ENCODE measurements around the gene RITA1.

RITA1 gene

DNA sequence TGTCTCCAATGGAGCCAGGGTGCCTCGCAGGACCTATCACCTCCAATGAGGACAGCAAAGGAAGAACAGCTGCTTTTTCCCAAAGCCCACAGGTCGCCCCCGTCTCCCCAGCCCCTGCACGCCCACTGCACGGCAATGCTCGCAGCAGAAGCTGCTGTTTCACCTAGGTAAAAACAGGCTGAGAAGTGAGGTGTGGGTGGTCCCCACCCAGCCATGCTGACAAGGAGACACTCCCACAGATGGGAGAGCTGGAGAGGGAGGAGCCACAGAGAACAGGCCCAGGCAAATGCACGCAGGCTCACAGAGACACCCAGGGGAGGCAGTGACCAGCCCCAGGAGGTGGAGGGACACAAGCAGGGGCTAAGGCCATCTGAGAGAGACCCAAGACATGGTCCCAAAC, 25.6 kb upstream of the RITA1 start:
- Mint-ChIP-seq H3K27ac (peak overlapping the region; percentile 64), H3K4me3 (no peak overlapping the region), H3K36me3 (peaks cover 42% of the 10 kb centered on the region), H3K4me1 (peaks cover 16% of the 10 kb centered on the region), H3K9me3 (no peaks in the 10 kb centered on the region), H3K27me3 (peaks cover 8% of the 10 kb centered on the region)
- CTCF ChIA-PET = interaction anchor here (0.7 to 1.1 kb wide), 2 partner anchors 167 to 168 kb away, joined by 4 to 6 read pairs; no protein-coding TSS in a partner anchor
- DNase-seq = no peak

DNA sequence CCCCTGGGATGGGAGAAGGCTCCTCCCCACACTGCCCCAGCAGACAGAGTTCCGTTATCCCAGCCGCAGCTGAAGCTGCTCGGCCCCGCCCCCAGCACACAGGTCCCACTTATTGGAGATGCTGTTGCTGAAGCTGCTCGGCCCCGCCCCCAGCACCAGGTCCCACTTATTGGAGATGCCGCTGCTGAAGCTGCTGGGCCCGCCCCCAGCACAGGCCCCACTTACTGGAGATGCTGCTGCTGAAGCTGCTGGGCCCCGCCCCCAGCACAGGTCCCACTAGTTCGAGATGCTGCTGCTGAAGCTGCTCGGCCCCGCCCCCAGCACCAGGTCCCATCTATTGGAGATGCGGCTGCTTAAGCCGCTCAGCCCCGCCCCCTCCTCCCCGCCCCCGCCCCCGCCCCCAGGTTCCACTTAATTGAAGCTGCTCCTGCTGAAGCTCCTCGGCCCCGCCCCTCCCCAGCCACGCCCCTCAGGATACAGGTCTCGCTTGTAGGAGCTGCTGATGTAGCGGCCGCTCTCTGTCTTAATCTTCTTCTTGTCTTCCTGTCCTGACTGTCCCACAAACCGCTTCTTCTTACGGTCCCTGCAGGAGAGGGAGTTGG, 24.0 kb upstream of the RITA1 start:
- H3K27ac Mint-ChIP-seq = no peak overlapping the region
- CTCF ChIA-PET = interaction anchor here (2.6 kb wide), 1 partner anchor 13 kb away, joined by 11 read pairs; no protein-coding TSS in a partner anchor
- H3K27me3 Mint-ChIP-seq = no peaks in the 10 kb centered on the region
- H3K9me3 Mint-ChIP-seq = no peaks in the 10 kb centered on the region
- no peak for DNase-seq
- H3K4me1 Mint-ChIP-seq = peaks cover 7% of the 10 kb centered on the region
- no peak overlapping the region for H3K4me3 Mint-ChIP-seq
- H3K36me3 Mint-ChIP-seq = peaks cover 47% of the 10 kb centered on the region

DNA sequence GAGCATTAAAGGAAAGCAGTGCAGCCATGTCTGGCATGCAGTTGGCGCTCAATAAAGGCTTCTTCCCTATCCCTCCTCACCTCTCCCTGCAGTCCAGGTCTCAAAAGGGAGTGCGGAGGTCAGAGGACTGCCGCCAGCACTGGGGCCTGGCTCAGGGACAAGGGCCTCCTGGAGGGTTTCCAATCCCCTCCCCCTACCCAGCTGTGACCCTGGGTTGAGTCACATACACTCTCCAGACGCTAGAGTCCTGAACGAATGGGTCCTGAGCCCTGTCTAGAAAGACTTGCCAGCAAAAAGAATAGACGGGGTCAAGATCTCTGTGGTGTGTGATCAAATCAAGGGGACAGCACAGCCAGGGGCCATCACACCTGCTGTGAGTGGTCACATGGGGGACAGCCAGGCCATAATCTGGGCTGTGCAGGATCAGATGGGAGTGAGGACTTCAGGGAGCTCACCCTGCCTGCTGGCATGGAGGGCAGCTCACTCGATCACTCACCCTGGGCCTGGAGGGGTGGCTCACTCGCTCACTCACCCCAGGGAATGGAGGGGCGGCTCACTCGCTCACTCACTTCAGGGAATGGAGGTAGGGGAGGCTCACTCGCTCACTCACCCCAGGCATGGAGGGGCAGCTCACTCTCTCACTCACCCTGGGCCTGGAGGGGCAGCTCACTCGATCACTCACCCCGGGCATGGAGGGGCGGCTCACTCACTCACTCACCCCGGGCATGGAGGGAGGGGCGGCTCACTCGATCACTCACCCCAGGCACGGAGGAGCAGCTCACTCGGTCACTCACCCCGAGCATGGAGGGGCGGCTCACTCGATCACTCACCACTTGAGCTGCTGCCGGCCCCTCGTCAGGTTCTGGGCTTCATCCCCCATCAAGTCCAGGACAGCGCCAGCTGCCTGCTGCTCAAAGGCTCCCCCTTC, 23.2 kb upstream of the RITA1 start:
- Mint-ChIP-seq H3K9me3 (no peaks in the 10 kb centered on the region), H3K36me3 (peaks cover 46% of the 10 kb centered on the region), H3K4me1 (peaks cover 2% of the 10 kb centered on the region), H3K27ac (peak overlapping the region; percentile 19), H3K4me3 (no peak overlapping the region), H3K27me3 (no peaks in the 10 kb centered on the region)
- CTCF ChIA-PET = interaction anchor here (1.6 to 2.6 kb wide), 2 partner anchors 9 to 12 kb away, joined by 3 to 11 read pairs; no protein-coding TSS in a partner anchor
- DNase-seq = no peak

DNA sequence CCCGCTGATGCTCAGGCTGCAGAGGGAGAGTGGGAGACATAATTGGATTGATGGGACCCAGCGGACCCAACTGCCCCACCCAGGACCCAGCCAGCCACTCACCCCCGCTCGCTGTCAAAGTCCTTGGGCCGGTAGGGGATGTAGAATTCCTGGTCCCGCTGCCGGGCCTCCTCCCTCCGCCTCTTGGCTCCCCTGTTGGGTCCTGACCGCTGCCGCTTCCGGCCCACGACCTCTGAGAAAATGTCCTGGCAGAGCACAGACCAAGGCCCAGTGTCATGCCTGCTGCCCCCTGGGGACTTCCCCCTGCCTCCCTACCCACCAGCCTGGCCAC, 22.5 kb upstream of the RITA1 start:
- Mint-ChIP-seq H3K4me1 (peaks cover 2% of the 10 kb centered on the region), H3K9me3 (no peaks in the 10 kb centered on the region), H3K27me3 (no peaks in the 10 kb centered on the region), H3K4me3 (no peak overlapping the region), H3K27ac (no peak overlapping the region), H3K36me3 (peaks cover 46% of the 10 kb centered on the region)
- DNase-seq = no peak
- CTCF ChIA-PET = interaction anchor here (1.6 to 2.6 kb wide), 2 partner anchors 10 to 11 kb away, joined by 3 to 11 read pairs; no protein-coding TSS in a partner anchor

DNA sequence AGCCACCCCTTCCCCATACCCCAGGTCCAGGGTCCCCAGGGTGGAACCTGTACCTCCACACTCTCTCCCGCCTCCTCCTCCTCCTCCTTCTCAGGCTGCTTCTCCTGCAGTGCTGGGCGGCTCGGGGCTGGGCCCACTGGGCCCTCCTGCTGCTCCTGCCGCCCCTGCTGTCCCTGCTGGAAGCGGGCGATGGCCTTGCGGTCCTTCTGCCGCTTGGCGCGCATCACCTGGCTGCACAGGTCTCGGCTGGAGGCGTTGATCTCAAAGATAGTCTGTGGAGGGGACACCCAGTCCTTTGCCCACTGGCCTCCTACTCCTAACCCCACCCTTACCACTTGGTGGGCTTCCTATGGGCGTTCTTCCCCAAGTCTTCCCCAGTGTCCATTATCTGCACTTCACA, 21.5 kb upstream of the RITA1 start:
- Mint-ChIP-seq H3K27ac (no peak overlapping the region), H3K4me1 (peaks cover 2% of the 10 kb centered on the region), H3K36me3 (peaks cover 46% of the 10 kb centered on the region)

DNA sequence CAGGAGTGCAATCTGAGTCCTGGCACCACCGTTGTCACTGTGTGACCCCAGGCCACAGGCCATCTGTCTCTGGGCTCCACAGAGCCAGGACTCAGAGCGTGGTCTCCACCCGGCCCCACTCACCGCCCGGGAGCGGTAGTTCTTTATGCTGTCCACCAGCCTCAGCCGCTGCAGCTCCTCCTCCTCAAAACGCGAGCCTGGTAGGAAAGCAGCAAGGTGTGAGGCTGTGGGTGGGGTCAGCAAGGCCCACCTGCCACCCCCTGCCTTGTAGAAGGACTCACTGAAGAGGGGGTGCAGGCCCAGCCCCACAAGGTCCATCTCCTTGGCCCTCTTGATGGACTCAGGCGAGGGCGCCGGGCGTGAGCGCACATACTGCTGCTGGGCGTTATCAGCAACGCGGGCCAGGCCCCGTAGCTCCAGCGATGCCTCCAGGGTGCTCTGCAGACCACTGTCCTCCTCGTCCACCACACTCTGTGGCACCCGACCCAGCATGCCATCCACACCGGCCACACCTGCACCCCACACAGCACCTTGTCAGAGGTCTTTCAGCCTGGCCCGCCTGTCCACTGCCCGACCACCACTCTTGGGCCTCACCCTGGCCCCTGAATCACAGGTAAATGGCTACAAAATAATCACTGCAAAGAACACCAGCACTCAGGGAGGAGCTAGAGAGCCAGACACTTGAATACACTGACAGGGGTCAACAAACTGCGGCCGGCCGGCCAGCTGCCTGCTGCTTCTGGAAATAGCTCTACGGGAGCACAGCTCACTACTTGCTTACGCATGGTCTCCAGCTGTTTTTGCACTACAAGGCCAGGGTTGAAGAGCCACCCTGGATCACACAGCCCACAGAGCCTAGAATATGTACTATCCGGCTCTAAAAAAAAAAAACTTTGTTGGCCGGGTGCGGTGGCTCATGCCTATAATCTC, 19.7 kb upstream of the RITA1 start:
- Mint-ChIP-seq H3K27ac (no peak overlapping the region), H3K36me3 (peaks cover 49% of the 10 kb centered on the region), H3K9me3 (no peaks in the 10 kb centered on the region)

More for the DNA sequence above, 21.5 kb upstream of the RITA1 start:
- Mint-ChIP-seq H3K9me3 (no peaks in the 10 kb centered on the region), H3K27me3 (no peaks in the 10 kb centered on the region), H3K4me3 (no peak overlapping the region)
- no peak for DNase-seq
- CTCF ChIA-PET = interaction anchor here (1.5 to 1.6 kb wide), 2 partner anchors 9 to 11 kb away, joined by 3 to 6 read pairs; no protein-coding TSS in a partner anchor

DNA sequence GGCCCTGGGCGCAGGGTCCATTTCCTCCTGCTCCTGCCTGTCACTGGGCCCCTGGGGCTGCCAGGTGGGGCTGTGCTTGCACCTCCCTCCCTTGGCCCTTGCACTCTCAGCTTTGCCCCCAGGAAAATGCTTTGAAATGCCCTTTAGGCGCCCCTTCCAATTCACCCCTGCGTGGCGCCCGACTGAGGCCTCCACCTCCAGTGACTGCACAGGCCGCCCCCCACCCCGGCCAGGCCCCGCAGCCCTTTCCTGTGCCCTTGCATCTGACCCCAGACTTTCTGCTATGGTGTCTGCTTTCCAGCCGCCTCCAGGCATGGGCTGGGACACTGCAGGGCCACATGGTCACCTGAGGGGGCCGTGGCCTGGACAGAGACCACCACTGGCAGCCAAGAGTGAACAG, 17.7 kb upstream of the RITA1 start:
- DNase-seq = no peak
- Mint-ChIP-seq H3K9me3 (no peaks in the 10 kb centered on the region), H3K4me1 (no peaks in the 10 kb centered on the region), H3K27ac (no peak overlapping the region), H3K27me3 (no peaks in the 10 kb centered on the region), H3K36me3 (peaks cover 53% of the 10 kb centered on the region), H3K4me3 (no peak overlapping the region)
- CTCF ChIA-PET = no interaction called here

More for the DNA sequence above, 19.7 kb upstream of the RITA1 start:
- no peaks in the 10 kb centered on the region for H3K27me3 Mint-ChIP-seq
- no peak for DNase-seq
- CTCF ChIA-PET = interaction anchor here (0.8 to 1.8 kb wide), 6 partner anchors 7 to 117 kb away, joined by 4 to 7 read pairs (median 4); no protein-coding TSS in a partner anchor
- H3K4me1 Mint-ChIP-seq = peaks cover 2% of the 10 kb centered on the region
- no peak overlapping the region for H3K4me3 Mint-ChIP-seq

DNA sequence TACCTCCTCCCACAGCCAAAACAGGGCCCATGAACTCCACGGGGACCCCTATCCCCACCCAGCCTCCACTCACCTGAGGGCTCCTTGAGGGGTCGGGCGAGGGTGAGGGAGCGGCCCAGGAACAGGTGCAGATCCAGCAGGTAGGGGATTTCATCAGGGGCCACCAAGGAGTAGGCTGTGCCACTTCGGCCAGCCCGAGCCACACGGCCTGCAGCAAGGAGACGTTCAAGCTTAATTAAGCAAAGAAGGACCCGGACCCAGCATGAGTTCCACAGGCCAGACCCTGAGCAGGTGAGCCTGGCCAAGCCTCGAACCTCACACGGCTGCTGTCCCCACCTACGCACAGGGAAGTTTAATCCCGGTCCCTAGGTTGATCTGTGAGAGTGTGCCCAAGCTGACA, 15.8 kb upstream of the RITA1 start:
- no peak overlapping the region for H3K4me3 Mint-ChIP-seq
- CTCF ChIA-PET = no interaction called here
- no peaks in the 10 kb centered on the region for H3K4me1 Mint-ChIP-seq
- H3K9me3 Mint-ChIP-seq = no peaks in the 10 kb centered on the region
- H3K36me3 Mint-ChIP-seq = peaks cover 54% of the 10 kb centered on the region
- no peak overlapping the region for H3K27ac Mint-ChIP-seq
- no peak for DNase-seq
- no peaks in the 10 kb centered on the region for H3K27me3 Mint-ChIP-seq

DNA sequence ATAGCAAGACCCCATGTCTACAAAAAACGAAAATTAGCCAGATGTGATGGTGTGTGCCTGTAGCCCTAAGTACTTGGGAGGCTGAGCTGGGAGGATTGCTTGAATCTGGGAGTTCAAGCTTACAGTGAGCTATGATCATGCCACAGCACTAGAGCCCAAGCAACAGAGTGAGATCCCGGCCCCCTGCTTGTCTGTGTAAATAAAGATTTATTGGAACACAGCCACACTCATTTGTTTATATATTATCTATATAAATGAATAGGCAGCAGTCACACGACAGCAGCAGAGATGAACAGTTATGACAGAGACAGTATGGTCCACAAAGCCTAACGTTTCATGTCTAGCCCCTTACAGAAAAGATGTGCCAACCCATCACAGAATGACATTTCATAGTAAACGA, 15.1 kb upstream of the RITA1 start:
- Mint-ChIP-seq H3K9me3 (no peaks in the 10 kb centered on the region), H3K4me1 (no peaks in the 10 kb centered on the region), H3K4me3 (no peak overlapping the region), H3K27me3 (no peaks in the 10 kb centered on the region), H3K27ac (no peak overlapping the region), H3K36me3 (peaks cover 58% of the 10 kb centered on the region)
- no peak for DNase-seq
- CTCF ChIA-PET = interaction anchor here (1.3 to 7.0 kb wide), 2 partner anchors 55 to 177 kb away, joined by 6 to 41 read pairs; no protein-coding TSS in a partner anchor

DNA sequence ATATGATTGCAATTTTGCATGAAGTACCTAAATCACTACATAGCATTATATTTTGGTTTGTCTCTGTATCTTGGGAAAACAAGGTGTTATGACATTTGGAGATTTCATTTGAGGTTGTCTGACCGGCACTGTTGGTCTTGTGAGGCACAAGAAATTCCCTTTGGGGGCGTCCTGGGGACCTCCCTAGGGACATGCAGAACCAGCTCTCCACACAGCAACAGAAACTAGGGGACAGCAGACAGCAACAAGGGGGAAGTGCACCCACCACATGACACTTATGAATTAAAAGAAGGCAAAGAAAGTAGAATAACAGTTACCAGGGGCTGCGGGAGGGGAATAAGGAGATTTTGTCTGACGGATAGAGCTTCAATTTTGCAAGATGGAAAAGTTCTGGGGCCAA, 14.6 kb upstream of the RITA1 start:
- H3K4me3 Mint-ChIP-seq = no peak overlapping the region
- no peaks in the 10 kb centered on the region for H3K27me3 Mint-ChIP-seq
- no peak overlapping the region for H3K27ac Mint-ChIP-seq
- no peak for DNase-seq
- CTCF ChIA-PET = interaction anchor here (1.3 to 7.0 kb wide), 2 partner anchors 55 to 177 kb away, joined by 6 to 41 read pairs; no protein-coding TSS in a partner anchor
- no peaks in the 10 kb centered on the region for H3K4me1 Mint-ChIP-seq
- no peaks in the 10 kb centered on the region for H3K9me3 Mint-ChIP-seq
- peaks cover 56% of the 10 kb centered on the region for H3K36me3 Mint-ChIP-seq

DNA sequence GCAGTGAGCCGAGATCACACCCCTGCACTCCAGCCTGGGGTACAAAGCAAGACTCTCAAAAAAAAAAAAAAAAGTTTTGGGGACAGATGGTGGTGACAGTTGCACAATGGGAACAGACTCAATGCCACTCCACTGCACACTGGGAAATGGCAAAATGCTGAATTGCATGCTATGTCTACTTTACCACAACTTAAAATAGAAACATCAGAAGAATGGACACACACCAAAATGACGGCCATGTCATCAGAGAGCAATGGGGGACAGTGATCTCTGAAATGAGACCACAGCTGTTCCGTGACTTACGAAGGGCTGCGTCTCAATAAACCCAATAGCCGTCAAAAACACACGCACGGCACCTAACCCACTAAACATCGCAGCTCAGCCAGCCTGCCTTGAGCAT, 14.0 kb upstream of the RITA1 start:
- H3K4me3 Mint-ChIP-seq = no peak overlapping the region
- no peaks in the 10 kb centered on the region for H3K4me1 Mint-ChIP-seq
- no peaks in the 10 kb centered on the region for H3K9me3 Mint-ChIP-seq
- DNase-seq = no peak
- no peaks in the 10 kb centered on the region for H3K27me3 Mint-ChIP-seq
- H3K27ac Mint-ChIP-seq = no peak overlapping the region
- CTCF ChIA-PET = interaction anchor here (0.7 to 7.0 kb wide), 3 partner anchors 56 to 178 kb away, joined by 3 to 41 read pairs (median 6); no protein-coding TSS in a partner anchor
- H3K36me3 Mint-ChIP-seq = peaks cover 59% of the 10 kb centered on the region

DNA sequence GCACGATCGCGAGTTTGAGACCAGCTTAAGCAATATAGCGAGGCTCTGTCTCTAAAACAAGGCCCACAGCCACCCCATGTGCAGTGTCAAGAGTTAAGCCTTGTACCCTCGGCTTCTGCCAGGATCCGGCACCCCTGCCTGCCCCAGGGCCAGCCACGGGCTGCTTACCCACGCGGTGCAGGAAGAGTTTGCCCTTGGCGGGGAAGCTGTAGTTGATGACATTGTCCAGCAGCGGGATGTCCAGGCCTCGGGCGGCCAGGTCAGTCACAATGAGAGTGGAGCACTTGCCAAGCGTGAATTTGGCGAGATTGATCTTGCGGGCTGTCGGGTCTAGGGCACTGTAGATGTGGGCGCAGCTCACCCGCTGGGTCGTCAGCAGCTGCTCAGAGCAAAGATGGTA, 13.3 kb upstream of the RITA1 start:
- Mint-ChIP-seq H3K4me3 (no peak overlapping the region), H3K27me3 (no peaks in the 10 kb centered on the region), H3K9me3 (peaks cover under 1% of the 10 kb centered on the region), H3K4me1 (no peaks in the 10 kb centered on the region), H3K36me3 (peaks cover 61% of the 10 kb centered on the region), H3K27ac (no peak overlapping the region)
- CTCF ChIA-PET = interaction anchor here (0.6 to 7.0 kb wide), 6 partner anchors 7 to 179 kb away, joined by 3 to 41 read pairs (median 4); no protein-coding TSS in a partner anchor
- DNase-seq = no peak

DNA sequence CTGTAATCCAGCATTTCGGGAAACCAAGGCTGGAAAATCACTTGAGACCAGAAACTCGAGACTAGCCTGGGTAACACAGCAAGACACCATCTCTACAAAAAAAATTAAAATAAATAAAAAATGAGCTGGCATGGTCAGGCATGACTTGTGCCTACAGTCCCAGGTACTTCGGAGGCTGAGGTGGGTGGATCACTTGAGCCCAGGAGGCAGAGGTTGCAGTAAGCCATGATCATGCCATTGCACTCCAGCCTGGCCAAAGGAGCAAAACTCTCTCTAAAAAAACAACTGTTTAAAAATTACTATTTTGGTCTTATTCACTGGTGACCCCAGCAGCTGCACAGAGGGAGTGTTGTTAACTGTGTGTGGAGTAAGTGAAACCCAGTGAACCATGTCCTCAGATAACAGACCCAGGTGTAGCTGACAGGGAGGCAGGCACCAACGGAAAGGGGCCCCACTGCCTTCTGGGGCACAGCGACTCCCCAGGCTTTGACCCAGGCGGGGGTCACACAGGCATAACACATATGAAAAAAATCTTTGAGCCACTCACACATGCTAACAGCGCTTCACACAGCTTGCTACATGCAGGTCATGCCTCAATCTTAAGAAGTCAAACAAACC, 12.3 kb upstream of the RITA1 start:
- Mint-ChIP-seq H3K27me3 (no peaks in the 10 kb centered on the region), H3K36me3 (peaks cover 71% of the 10 kb centered on the region), H3K4me1 (no peaks in the 10 kb centered on the region), H3K27ac (no peak overlapping the region), H3K4me3 (no peak overlapping the region), H3K9me3 (peaks cover 4% of the 10 kb centered on the region)
- DNase-seq = no peak
- CTCF ChIA-PET = interaction anchor here (1.0 to 7.0 kb wide), 15 partner anchors 8 to 273 kb away, joined by 3 to 41 read pairs (median 4); partner anchors contain the start of gene OAS2
